Hematopoietic multipotent progenitor cell treated with erythropoietin and hydrocortisone succinate and interleukin-3 and kit ligand, for 4 days (in vitro differentiated cells): ENCODE measurements around the gene MYO7B.
"Not testable (repeated sequence)": the region's sequence is repeated elsewhere in the genome, so short reads cannot be mapped to it uniquely, and the experiment has no call there.

ENCODE experiments used
- DNase-seq: peaks from one replicate; pipeline ENCODE4 v3.0.0-alpha.2; 2015

Gene MYO7B

DNA sequence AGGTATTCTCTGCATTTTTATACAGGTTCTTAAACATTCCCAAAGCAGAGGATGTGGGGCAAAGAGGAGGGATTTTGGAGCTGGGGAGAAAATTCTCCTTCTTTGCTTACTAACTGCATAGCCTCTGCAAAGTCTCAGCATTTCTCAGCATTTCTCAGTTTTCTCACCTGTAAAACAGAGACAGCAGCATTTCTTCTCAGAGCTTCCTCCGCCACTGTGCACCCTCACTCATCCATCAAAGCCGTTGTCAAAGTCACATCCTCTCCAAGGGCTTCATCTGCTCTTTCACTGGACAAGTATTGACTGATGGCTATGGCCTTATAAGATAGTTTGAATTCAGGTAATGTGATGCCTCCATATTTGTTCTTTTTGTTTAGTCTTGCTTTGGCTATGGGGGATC lies 17.4 kb downstream of the MYO7B start:
- no peak for DNase-seq

DNA sequence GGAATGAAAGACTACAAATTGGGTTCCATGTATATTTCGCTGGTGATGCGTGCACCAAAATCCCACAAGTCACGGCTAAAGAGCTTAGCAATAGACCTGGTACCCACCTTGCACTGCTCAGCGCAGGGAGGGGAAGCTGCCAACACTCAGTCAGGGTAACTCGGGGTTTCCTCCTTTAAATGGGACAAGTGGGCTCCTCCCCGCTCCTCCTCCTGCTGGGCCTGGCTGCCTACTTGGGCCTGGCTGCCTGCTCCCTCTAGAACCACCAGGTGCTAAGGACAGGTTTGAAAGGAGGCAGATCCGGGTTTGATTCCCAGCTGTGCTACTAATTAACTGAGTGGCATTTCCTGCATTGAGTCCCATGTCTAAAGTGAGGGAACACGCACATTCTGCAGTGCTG lies 23.4 kb downstream of the MYO7B start:
- no peak for DNase-seq

DNA sequence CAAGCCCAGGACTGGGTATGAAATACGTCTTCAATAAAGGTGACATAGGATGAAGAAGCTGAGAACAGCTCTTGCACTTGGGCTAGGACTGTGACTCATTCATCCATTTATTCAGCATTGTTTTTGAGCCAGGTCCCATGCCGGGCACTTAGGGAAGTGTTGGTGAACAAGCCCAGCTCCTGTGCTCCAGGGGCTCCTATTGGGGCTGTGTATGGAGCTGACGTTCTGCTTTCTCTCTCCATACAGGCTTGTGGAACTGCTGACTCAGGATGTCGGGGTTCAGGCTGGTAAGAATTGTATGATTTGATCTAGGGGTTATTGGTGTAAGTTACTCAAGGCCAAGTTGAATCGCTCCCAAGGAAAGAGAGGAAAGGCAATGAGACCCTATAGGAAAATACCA lies 24.0 kb downstream of the MYO7B start:
- DNase-seq, result no peak

DNA sequence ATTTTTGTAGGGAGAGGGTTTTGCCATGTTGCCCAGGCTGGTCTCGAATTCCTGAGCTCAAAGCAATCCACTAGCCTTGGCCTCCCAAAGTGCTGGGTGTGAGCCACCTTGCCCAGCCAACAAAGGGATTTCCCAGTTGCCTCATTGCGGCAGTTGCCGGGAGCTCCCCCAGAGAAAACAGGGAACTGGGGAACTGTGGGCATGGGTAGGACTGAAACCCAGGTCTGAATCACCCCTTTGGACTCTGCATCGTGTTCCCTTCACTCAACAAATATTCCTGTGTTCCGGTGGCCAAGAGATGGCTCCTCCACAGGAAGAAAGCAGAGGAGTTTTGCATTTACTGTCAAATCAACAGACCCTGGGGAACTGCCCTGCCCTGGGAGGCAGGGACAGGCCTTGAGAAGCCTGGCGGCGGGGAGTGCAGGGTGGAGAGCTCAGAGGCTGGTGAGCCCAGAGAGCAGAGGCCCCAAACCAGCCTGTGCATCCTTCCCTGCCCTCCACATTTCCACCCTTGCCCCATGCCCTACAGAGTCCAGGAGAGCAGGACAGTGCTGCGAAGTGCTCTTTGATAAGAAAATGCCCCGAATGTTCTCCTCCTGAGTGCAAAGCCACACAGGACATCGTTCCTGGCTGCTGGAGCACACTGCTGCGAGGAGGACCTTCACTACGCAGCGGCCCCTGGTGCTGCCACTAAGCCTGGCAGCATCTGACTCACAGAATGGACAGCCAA lies 24.9 kb downstream of the MYO7B start:
- DNase-seq, result no peak

DNA sequence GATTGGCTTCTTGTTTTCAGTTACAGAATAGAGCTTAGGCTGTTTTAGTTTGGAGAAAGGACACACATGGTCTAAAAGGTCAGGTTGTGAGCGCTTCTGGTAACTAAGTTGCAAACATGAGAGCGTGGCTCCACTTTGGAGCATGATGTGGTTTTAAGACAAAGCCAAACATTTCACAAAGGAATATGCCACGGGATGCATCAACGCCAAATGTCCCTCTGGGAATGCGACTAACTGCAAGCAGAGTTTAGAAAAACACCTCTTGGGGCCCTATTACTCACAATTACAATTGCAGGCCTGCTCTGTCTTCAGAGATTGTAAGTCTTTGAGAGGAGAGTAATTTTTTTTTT lies 25.4 kb downstream of the MYO7B start:
- DNase-seq, result no peak

DNA sequence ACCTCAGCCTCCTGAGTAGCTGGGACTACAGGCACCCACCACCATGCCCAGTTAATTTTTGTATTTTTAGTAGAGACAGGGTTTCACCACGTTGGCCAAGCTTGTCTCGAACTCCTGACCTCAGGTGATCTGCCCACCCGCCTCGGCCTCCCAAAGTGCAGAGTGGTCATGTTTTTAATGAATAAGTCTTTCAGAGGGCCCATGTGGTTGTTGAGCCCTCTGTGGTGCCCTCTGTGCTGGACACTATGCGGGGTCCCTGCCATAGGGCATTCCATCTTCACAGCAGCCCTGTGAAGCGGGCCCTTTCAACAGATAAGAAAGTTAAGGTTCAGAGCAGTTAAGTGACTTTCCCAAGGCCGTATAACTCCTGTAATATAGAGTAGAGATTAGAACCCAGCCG lies 25.9 kb downstream of the MYO7B start:
- DNase-seq, result no peak

DNA sequence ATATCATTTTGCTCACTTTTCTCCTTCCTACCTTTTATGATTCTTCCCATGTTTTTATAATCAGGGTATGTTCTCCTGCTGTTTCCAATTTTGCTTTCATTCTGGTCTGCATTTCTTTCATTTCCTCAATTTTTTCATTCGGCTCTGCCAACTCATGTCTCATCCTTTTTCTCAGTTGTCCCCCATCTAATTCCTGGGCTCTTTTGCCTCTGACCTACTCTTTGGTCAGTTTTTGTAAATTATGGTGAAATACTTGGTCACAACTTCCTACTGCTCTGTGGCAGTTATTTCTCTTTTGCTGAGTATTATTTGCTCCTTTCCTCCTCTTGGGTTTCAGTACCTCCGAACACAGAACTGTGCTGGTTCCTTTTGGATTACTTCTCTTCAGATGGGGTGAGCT lies 27.5 kb downstream of the MYO7B start:
- no peak for DNase-seq

DNA sequence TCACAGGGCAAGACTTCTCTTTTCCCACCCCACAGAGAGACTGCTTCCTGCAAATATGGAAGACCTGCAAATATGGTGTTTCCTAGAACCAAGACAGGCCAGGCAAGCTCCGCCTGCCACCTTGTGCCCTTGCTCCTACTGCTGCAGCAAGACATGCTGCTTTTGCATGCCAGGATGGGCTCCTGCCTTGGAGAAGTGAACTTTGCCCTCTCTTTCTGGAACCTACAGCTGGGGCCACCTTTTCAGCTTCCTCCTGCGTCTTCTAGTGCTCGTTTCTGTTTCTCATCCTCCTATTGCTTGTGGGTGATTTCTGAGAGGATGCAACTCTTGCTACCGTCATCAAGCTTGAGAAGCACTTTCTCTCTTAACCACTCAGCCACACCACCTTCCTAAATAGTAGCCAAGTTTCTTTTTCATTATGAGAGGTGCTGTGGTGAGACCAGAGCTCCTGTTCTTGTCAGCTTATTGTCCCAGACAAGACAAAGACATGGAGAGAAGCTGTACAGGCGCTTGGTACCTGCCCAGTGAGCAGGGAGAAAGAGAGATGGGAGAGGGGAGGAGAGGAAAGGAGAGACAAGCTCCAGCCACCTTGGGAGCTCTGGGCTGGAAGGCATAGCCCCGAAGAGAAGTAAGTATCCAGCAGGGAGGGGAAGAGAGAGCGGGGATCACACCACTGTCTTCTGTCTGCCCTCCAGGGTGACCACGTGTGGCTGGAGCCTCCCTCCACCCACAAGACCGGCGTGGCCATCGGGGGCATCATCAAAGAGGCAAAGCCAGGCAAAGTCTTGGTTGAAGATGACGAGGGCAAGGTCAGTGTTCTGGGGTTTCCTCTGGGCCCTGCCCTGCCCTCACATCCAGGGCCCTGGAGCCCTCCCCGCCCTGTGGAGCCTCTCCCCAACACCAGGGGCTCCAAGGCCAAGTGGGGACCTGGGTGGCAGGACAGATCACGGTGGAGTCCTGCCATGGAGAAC lies 28.3 kb downstream of the MYO7B start:
- DNase-seq, result no peak

DNA sequence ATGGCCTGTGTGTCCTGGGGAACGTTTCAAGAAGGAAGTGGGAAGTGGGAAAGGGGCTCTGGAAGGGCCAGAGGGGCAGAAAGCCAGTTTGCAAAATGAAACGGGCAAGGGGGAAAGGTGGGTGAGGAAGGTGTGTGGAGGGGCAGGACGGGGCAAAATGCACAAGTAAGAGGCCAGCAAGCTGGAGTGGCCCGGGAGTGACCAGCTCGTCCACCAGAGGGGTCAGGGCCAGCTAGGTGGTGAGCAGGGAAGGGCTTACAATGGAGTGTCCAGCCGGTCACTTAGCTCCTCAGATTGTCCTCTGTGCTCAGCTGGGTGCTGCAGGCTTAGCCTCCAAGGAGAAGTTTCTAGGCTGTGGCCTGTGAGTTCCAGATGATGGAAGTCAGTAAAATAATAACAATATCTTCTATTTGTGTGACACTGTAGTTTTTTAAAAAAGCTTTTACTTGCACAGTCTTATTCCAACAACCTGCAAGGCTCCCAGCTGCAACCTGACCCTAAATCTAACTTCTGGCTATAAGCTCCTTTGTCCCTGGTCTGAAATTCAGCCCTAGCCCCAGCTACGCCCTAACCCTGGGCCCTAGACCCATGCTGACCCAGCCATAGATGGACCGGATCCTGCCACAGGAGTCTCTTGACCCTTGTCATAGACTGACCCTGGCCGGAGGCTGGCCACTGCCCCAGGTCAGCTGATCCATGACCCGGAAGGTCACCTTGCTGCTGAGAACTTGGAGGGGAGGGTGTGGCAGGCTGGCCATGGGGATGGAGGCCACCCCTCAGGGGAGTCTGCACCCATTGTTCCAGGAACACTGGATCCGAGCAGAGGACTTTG lies 29.2 kb downstream of the MYO7B start:
- no peak for DNase-seq

DNA sequence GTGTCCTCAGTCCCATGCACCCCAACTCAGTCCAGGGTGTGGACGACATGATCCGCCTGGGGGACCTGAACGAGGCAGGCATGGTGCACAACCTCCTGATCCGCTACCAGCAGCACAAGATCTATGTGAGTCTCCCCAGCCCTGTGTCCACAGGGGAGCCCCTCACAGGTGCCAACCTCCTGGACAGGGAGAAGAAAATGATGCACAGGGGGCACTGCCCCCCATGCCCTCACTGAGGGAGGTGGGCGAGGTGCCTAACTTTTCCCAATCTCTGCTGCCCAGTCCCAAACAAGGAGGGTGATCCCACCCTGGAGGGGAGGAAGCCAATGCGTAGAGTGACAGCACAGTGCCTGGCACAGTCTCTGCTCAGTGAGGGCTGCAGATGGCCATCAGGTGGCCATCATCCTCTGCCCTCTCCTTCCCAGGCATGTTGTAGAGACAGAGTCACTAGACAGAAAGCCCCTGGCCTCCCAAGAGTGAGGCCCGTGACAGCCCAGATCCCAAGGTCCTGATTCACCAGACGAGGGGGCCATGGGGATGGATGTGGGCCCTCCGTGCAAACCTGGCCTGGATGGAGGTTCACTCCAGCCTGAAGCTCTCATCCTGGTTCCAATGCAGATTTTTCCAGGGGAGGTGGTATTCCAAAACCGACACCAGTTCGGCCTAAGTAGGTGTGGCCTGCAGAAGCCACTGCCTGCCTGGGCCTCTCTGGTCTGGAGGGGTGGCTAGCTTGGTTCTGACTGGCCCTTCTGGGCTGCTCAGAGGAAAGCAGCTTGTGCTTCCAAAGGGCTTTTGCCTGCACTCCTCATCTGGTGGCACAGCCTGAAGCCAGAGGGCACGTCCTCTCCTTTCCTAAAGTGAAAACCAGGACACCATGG lies 30.0 kb downstream of the MYO7B start:
- DNase-seq, result no peak

DNA sequence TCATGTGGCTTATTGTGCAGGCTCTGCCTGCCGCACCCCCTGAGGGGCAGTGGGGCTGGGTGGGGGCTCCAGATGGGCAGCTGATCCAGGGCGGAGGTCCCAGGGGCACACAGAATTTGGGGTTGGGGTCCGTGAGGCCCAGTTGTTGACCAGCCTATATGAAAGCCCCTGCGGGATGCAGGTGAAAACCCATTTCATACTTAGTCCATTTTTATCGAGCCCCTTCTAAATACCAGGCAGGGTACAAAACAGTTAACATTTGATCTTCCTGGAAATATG lies 30.6 kb downstream of the MYO7B start:
- DNase-seq, result no peak

DNA sequence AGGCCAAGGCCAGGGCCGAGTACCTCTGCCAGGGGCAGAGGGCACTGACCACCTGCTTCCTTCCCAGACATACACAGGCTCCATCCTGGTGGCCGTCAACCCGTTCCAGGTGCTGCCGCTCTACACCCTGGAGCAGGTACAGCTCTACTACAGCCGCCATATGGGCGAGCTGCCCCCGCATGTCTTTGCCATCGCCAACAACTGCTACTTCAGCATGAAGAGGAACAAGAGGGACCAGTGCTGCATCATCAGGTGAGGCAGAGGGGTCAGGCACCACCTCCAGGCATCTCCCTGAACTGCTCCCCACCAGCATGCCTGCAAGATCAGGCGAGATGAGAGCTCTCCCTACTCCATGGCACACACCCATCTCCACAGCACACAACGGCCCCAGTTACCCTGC lies 31.1 kb downstream of the MYO7B start:
- DNase-seq, result no peak

DNA sequence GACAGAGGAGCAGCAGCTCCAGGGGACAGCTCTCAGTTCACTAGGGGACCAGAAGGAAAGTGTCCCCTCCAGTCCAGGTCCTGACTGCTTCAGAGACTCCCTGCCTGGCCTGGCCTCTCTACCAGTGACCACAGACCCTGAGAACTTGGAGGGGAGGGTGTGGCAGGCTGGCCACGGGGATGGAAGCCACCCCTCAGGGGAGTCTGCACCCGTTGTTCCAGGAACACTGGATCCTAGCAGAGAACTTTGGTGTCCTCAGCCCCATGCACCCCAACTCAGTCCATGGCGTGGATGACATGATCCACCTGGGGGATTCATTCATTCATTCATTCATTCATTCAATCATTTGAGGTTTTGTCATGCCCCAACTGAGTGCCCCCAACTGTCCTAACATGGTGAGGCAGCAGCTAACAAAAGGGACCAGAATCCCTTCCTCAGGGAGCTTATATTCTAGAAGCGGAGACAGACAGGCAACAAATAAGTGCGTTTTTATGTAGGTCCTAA lies 31.9 kb downstream of the MYO7B start:
- DNase-seq, result no peak

DNA sequence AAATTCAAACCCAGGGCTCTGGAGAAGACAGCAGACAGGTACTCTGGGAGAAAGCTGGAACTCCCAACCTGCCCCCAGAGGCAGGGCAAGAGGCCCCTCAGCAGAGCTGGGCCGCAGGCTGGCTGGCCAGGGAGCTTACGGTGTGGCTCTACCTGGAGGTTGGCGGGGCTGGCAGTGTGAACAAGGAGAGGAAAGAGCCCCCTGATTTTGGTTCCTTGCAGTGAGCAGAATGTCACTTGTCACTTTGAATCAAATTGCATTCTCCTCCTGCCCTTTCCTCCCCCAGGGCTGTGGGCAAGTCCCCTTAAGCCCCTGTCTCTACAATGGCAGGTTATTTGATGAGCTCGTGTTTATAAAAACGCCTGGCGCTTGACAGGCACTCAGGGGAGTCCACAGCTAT lies 32.6 kb downstream of the MYO7B start:
- no peak for DNase-seq

DNA sequence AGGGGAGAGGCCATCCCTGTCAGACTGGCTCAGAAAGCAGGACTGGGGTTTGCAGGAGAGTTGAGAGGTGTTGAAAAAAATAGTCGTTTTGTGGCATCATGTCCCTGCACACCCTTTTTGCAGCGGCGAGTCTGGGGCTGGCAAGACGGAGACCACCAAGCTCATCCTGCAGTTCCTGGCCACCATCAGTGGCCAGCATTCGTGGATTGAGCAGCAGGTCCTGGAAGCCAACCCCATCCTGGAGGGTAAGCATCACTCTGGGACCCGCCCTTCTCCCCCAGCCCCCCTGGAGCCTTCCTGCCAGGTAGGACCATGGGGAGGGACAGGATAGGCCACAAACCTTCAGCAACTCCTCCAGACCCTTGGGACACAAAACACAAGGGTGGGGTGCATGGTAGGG lies 34.2 kb downstream of the MYO7B start:
- no peak for DNase-seq

DNA sequence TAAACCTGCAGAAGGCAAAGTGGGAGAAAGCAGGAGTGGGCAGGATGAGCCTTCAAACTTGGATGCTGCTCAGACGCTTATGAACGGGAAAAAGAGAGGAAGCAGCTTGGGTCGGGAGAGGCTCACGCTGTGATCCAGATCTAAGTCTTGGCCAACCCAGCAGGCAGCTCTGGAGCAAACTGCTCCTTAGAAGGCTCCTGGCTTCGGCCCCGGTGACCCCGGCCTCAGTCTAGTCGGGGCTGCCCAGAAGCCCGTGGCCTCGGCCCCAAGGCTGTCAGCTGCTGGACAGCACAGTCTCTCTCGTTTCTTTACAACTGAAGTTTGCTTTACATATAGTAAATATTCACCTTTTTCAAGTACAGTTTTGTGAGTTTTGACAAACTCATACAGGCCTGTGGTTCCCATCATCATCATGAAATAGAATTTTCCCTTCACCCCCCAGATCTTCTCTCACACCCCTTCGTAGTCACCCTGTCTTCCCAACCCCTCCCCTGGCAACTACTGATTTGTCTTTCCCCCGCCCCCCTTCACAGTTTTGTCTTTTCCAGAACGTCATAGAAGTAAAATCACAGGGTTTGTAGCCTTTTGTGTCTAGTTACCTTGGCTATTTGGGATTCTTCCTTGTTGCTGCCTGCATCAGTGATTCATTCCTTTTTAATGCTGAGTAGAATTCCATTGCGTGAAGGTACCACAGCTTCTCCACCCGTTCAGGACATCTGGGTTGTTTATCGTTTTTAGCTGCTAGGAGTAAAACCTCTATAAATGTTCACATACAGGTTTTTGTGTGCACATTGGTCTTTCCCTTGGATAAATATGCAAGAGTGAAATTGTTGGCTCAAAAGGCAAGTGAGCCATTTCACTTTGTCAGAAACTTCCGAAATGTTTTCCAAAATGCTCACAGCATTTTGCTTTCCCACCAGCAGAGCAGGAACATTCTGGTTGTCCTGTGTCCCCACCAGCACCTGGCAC lies 35.1 kb downstream of the MYO7B start:
- no peak for DNase-seq

DNA sequence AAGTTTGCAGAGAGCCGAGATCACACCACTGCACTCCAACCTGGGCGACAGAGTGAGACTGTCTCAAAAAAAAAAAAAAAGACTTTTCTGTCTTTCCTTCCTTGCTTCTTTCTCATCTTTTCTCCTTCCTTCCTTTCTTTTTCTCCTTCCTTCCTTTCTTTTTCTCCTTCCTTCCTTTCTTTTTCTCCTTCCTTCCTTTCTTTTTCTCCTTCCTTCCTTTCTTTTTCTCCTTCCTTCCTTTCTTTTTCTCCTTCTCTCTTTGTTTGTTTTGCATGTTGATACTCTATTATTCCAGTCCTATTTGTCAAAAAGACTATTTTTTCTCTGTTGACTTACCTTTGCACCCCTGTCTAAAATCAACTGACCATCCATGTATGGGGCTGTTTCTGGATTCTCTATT lies 36.9 kb downstream of the MYO7B start:
- not testable (repeated sequence) for DNase-seq

DNA sequence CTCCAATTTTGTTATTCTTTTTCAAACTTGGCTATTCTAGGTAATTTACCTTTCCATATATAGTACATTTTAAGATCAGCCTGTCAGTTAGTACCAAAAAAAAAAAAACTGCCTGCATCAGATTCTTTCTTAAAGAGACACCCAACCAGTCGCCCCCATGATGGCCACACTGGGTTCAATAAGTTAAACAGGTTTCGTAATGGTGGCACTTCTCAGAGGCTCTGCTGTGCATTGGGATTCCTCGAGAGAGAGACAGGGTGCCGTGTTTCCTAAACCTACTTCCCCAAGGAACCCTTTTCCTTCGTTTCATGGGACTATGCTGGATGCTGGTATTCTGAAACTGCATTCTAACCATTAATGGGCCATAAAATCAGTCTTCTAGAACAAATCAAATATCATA lies 37.4 kb downstream of the MYO7B start:
- DNase-seq, result no peak

DNA sequence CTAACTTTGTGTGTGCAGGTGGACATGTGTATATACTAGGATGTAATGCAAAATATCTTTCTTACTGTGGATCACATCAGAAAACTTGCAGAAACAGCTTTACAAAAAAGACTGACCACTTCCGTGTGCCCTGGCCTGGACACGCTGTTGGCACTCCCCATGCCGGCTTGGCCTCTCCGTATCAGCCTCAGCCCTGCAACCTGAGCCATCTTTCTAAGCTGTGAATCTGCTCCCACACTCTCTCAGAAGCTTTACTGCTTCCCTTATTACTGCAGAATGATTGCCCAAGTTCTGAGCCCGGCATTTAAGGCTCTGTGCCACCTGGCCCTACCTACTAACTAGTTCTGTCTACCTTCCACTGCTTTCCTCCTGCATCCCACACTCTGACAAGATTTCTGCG lies 37.8 kb downstream of the MYO7B start:
- no peak for DNase-seq

DNA sequence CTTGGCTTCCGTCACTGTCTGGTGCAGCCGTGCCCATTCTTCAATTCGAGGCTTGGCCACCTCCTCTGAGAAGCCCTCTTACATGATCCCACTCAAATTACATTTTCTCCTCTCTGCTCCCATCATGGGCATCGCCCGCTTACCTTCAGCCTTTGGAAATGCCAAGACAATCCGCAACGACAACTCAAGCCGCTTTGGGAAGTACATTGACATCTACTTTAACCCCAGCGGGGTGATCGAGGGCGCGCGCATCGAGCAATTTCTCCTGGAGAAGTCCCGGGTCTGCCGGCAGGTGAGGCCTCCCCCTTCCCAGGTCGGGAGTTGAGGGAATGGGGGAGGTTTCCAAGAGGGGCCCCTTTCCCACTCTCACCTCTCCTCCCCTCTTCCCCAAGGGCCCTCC lies 38.3 kb downstream of the MYO7B start:
- no peak for DNase-seq

DNA sequence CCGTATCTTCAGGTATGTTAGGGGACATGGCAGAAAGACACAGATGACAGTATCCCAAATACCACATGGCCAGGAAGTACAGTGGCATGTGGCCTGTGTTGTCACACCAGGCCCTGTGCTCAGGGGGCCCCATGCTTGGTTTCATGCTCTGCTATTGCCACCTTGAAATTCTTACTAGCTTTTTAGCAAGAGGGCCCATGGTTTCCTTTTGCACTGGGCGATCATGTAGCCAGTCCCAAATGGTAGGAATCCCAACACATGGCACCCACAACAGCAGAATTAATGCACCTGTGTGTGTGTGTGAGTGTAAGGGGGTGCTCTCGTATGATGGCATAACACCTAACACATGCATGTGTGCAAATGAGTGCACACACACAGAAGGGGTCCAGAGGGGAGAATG lies 39.2 kb downstream of the MYO7B start:
- no peak for DNase-seq
